HG03558 (cell line): ENCODE data around the gene DNAH3.
"Not testable (repeated sequence)": the region's sequence is repeated elsewhere in the genome, so short reads cannot be mapped to it uniquely, and the experiment has no call there.

ENCODE experiments used
- ATAC-seq: cut with Tn5 transposase; IDR thresholded peaks from one replicate; pipeline ENCODE4 v1.9.1; 2021; ENCODE audit warnings: moderate number of reproducible peaks; ENCODE audit not compliant: unreplicated experiment; ENCODE audit errors: extremely low read depth

Gene DNAH3

GRCh38 chr16:20948444-20948843 lies 202.2 kb downstream of the DNAH3 start:
- no peak for ATAC-seq

GRCh38 chr16:20946015-20946629 lies 204.5 kb downstream of the DNAH3 start:
- ATAC-seq = no peak

GRCh38 chr16:20945575-20945875 lies 205.1 kb downstream of the DNAH3 start:
- ATAC-seq = not testable (repeated sequence)

- no peak for ATAC-seq
Measured at GRCh38 chr16:20944861-20945574, 205.6 kb downstream of the DNAH3 start.

GRCh38 chr16:20942256-20942655 lies 208.4 kb downstream of the DNAH3 start:
- no peak for ATAC-seq

- no peak for ATAC-seq
Measured at GRCh38 chr16:20941636-20941926, 209.1 kb downstream of the DNAH3 start.

- no peak for ATAC-seq
Measured at GRCh38 chr16:20940871-20941635, 209.6 kb downstream of the DNAH3 start.

GRCh38 chr16:20939611-20940010 lies 211.0 kb downstream of the DNAH3 start:
- ATAC-seq = no peak

- no peak for ATAC-seq
Measured at GRCh38 chr16:20938426-20938825, 212.2 kb downstream of the DNAH3 start.

- no peak for ATAC-seq
Measured at GRCh38 chr16:20937736-20938135, 212.9 kb downstream of the DNAH3 start.

GRCh38 chr16:20933589-20933988 lies 217.1 kb downstream of the DNAH3 start:
- no peak for ATAC-seq

- ATAC-seq = no peak
Measured at GRCh38 chr16:20931066-20931600, 219.5 kb downstream of the DNAH3 start.

- ATAC-seq = no peak
Measured at GRCh38 chr16:20930365-20930690, 220.3 kb downstream of the DNAH3 start.

GRCh38 chr16:20929676-20930364 lies 220.8 kb downstream of the DNAH3 start:
- ATAC-seq = not testable (repeated sequence)

- no peak for ATAC-seq
Measured at GRCh38 chr16:20928774-20929411, 221.8 kb downstream of the DNAH3 start.

- ATAC-seq = no peak
Measured at GRCh38 chr16:20925751-20926150, 224.9 kb downstream of the DNAH3 start.

- ATAC-seq = no peak
Measured at GRCh38 chr16:20923876-20924275, 226.8 kb downstream of the DNAH3 start.

GRCh38 chr16:20920799-20921198 lies 229.8 kb downstream of the DNAH3 start:
- ATAC-seq = no peak

- no peak for ATAC-seq
Measured at GRCh38 chr16:20920091-20920490, 230.6 kb downstream of the DNAH3 start.

- no peak for ATAC-seq
Measured at GRCh38 chr16:20918486-20919239, 232.0 kb downstream of the DNAH3 start.
